ENCODE results near the gene SIRPB2.

SIRPB2 gene

GRCh38 chr20:1436263-1436662 lies 55.0 kb downstream of the SIRPB2 start:
- no peak overlapping the region for H3K4me3 Mint-ChIP-seq
- H3K9me3 Mint-ChIP-seq: peaks cover 7% of the 10 kb centered on the region
- no peaks in the 10 kb centered on the region for H3K27me3 Mint-ChIP-seq (ENCODE audit: low read depth)
- TF ChIP-seq, protein P1, sequence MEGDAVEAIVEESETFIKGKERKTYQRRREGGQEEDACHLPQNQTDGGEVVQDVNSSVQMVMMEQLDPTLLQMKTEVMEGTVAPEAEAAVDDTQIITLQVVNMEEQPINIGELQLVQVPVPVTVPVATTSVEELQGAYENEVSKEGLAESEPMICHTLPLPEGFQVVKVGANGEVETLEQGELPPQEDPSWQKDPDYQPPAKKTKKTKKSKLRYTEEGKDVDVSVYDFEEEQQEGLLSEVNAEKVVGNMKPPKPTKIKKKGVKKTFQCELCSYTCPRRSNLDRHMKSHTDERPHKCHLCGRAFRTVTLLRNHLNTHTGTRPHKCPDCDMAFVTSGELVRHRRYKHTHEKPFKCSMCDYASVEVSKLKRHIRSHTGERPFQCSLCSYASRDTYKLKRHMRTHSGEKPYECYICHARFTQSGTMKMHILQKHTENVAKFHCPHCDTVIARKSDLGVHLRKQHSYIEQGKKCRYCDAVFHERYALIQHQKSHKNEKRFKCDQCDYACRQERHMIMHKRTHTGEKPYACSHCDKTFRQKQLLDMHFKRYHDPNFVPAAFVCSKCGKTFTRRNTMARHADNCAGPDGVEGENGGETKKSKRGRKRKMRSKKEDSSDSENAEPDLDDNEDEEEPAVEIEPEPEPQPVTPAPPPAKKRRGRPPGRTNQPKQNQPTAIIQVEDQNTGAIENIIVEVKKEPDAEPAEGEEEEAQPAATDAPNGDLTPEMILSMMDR (IDR thresholded peaks at IDR 0.05; ENCODE audit: unreplicated experiment in 3 of 3): no peak
- no peak overlapping the region for H3K27ac Mint-ChIP-seq
- H3K36me3 Mint-ChIP-seq (ENCODE audit: low read depth): peaks cover 19% of the 10 kb centered on the region
- H3K4me1 Mint-ChIP-seq: no peaks in the 10 kb centered on the region

- Mint-ChIP-seq H3K4me1 (peaks cover under 1% of the 10 kb centered on the region), H3K36me3 (ENCODE audit: low read depth) (peaks cover 18% of the 10 kb centered on the region), H3K9me3 (peaks cover 7% of the 10 kb centered on the region), H3K4me3 (no peak overlapping the region), H3K27ac (no peak overlapping the region), H3K27me3 (ENCODE audit: low read depth) (no peaks in the 10 kb centered on the region)
- TF ChIP-seq, protein P1 (IDR thresholded peaks at IDR 0.05; ENCODE audit: unreplicated experiment in 3 of 3): no peak
Measured at GRCh38 chr20:1435337-1435699, 55.9 kb downstream of the SIRPB2 start.

GRCh38 chr20:1434571-1435336 lies 56.5 kb downstream of the SIRPB2 start:
- peaks cover 7% of the 10 kb centered on the region for H3K9me3 Mint-ChIP-seq
- no peaks in the 10 kb centered on the region for H3K27me3 Mint-ChIP-seq (ENCODE audit: low read depth)
- H3K4me3 Mint-ChIP-seq: no peak overlapping the region
- no peak overlapping the region for H3K27ac Mint-ChIP-seq
- peaks cover 15% of the 10 kb centered on the region for H3K36me3 Mint-ChIP-seq (ENCODE audit: low read depth)
- TF ChIP-seq, protein P1 (IDR thresholded peaks at IDR 0.05; ENCODE audit: unreplicated experiment in 3 of 3): no peak
- peaks cover 6% of the 10 kb centered on the region for H3K4me1 Mint-ChIP-seq

DNA sequence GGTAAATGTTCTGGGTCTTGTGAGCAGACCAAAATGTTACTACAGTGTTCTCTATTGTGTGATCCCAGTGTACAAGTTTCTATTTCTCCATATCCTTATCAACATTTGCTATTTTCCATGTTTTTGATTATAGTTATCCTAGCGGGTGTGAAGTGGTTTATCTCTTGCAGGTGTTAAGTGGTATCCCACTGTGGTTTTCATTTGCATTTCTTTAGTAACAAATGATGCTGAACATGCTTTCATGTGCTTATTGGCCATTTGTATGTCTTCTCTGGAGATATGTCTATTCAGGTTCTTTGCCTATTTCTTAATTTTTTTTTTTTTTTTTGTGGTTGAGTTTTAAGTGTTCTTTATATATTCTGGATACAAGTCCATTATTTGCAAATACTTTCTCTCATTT lies 60.1 kb downstream of the SIRPB2 start:
- Mint-ChIP-seq H3K9me3 (peaks cover 7% of the 10 kb centered on the region), H3K27ac (no peak overlapping the region), H3K4me1 (peaks cover 17% of the 10 kb centered on the region), H3K27me3 (ENCODE audit: low read depth) (no peaks in the 10 kb centered on the region), H3K36me3 (ENCODE audit: low read depth) (peaks cover 15% of the 10 kb centered on the region), H3K4me3 (no peak overlapping the region)
- TF ChIP-seq, protein P1 (IDR thresholded peaks at IDR 0.05; ENCODE audit: unreplicated experiment in 3 of 3): no peak

- Mint-ChIP-seq H3K27me3 (ENCODE audit: low read depth) (no peaks in the 10 kb centered on the region), H3K4me3 (no peak overlapping the region)
- TF ChIP-seq, protein P1 (IDR thresholded peaks at IDR 0.05; ENCODE audit: unreplicated experiment in 3 of 3): no peak
Measured at GRCh38 chr20:1430004-1430451, 61.2 kb downstream of the SIRPB2 start.

More at GRCh38 chr20:1430004-1430451, 61.2 kb downstream of the SIRPB2 start:
- Mint-ChIP-seq H3K36me3 (ENCODE audit: low read depth) (peaks cover 12% of the 10 kb centered on the region), H3K9me3 (peaks cover 7% of the 10 kb centered on the region), H3K4me1 (peaks cover 17% of the 10 kb centered on the region), H3K27ac (peak overlapping the region; percentile 57 to 76 (median 75))

Data from nephron (organoid).